Stimulated activated CD4-positive, alpha-beta T cell treated with anti-CD3 and anti-CD28 coated beads, Interleukin-4, amount 100 ng/mL, for 48 hours (primary cell): Measurements from ENCODE around the gene AKR1B15.

Experiments
- DNase-seq, 2 donors: peaks; one replicate each; pipeline ENCODE4 v3.0.0-alpha.2; 2020; ENCODE audit warnings: low read depth in 2 of 2

Gene AKR1B15

GRCh38 chr7:134613623-134614347 lies 64.9 kb downstream of the AKR1B15 start:
- DNase-seq, result peak in 1 of 2 donors; percentile 23

- DNase-seq, result no peak
Observed at GRCh38 chr7:134616611-134617010, 67.7 kb downstream of the AKR1B15 start.

GRCh38 chr7:134618756-134619530 lies 70.0 kb downstream of the AKR1B15 start:
- DNase-seq, result no peak

GRCh38 chr7:134619627-134620331 lies 70.9 kb downstream of the AKR1B15 start:
- no peak for DNase-seq

GRCh38 chr7:134622303-134622995 lies 73.5 kb downstream of the AKR1B15 start:
- DNase-seq, result no peak

- DNase-seq, result no peak
Observed at GRCh38 chr7:134623193-134623592, 74.3 kb downstream of the AKR1B15 start.

- no peak for DNase-seq
Observed at GRCh38 chr7:134625550-134625949, 76.6 kb downstream of the AKR1B15 start.

- DNase-seq, result no peak
Observed at GRCh38 chr7:134627109-134627774, 78.3 kb downstream of the AKR1B15 start.

GRCh38 chr7:134627775-134628153 lies 78.9 kb downstream of the AKR1B15 start:
- no peak for DNase-seq

- no peak for DNase-seq
Observed at GRCh38 chr7:134629445-134629844, 80.5 kb downstream of the AKR1B15 start.
